HL-60/S4 treated with retinoic acid at 250 ng/mL for 4 days and 3 days (cell line): ENCODE data around the gene SP3.
"Not testable (repeated sequence)": the region's sequence is repeated elsewhere in the genome, so short reads cannot be mapped to it uniquely, and the experiment has no call there.

Source experiments
- in situ Hi-C: fragments of 300-500 bp; cut with MboI; formaldehyde crosslinking; loops from 2 replicates; pipeline ENCODE4 v1.7.0; 2022; ENCODE audit warnings: low sequenced_read_pairs

The SP3 gene

DNA sequence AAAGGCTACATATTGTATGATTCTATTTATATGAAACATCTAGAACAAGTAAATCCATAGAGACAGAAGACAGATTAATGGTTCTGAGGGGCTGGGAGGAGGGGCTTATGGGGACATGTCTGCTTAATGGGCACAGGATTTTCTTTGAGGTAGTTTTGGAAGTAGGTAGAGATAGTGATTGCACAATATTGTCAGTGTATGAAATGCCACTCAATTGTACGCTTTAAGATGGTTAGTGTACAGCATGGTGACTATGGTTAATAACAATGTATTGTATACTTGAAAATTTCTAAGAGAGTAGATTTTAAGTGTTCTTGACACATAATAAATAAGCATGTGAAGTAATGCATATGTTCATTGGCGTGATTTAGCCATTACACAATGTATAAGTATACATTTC, 68.4 kb downstream of the SP3 start:
- in situ Hi-C loops = no loop called here

DNA sequence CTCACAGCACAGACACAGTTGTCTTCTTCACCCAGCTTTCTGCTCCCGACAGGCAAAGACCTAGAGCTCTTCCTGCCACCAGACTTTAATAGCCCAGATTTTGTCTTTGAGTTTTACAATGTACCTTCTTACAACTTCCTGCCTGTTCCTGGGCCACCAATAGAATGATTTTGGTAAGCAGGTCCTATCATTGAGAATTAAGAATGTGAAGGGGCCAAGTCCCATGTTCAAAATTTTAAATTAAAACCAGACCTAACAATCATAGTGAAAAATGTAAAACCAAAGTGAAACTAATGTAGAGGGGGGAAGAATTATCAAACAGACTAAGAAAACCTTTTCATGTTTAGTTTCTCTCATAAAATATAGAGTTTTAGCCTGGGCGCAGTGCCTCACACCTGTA, 72.8 kb downstream of the SP3 start:
- in situ Hi-C loops = no loop called here

DNA sequence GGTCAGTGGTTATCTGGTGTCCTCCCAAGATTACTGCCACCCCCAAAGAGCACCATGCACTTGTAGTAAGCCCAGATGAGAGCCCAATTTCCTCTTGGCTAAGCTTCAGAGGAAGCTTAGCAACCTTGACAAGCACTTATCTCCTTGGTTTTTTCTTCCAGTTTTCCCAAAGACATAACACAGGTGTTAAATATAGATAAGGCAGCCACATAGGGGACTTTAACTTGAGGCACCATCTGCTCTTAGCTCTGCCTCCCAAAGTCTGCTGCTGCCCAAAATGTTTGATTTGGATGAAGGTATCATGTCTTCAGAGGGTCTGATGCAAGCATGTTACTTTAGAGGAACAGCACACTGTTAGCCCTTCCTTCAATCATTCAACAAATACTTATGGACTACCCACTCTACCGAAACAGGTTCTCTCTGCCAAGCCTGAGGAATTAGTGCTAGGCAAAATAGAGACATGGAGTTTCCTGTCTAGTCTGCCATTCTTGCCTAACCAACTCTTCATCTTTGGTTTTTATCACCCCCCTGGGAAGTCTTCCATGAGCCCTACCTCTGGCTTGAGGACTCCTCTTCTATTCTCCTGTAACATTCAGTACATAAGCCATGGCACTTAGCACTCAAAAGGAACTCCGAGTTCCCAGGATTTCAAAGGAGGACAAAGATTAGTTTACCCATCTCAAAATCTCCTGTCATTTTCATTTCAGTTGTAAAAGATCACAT, 73.7 kb downstream of the SP3 start:
- in situ Hi-C loops = no loop called here

DNA sequence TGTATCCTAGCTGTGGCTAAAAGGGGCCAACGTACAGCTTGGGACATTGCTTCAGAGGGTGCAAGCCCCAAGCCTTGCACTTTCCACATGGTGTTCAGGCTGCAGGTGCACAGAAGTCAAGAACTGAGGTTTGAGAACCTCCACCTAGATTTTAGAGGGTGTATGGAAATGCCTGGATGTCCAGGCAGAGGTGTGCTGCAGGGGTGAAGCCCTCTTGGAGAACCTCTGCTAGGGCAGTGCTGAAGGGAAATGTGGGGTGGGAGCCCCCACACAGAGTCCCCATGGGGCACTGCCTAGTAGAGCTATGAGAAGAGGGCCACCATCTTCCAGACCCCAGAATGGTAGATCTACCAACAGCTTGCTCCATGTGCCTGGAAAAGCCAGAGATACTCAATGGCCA, 75.7 kb downstream of the SP3 start:
- in situ Hi-C loops = not testable (repeated sequence)

DNA sequence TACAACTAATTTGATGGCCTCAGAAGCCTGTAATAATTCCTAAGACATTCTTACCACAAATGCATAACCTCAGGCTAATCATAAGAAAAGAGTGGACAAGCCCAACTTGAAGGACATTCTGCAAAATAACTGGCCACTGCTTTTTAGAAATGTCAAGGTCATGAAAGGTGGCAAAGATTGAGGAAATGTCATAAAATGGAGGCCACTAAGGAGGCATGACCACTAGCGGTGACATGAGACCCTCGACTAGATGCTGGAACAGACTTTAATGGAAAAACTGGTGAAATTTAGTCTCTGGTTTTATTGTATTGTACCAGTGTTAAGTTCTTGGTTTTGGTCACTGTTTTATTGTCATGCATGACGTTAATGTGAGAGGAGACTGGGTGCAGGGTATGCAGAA, 78.6 kb downstream of the SP3 start:
- in situ Hi-C loops = no loop called here

DNA sequence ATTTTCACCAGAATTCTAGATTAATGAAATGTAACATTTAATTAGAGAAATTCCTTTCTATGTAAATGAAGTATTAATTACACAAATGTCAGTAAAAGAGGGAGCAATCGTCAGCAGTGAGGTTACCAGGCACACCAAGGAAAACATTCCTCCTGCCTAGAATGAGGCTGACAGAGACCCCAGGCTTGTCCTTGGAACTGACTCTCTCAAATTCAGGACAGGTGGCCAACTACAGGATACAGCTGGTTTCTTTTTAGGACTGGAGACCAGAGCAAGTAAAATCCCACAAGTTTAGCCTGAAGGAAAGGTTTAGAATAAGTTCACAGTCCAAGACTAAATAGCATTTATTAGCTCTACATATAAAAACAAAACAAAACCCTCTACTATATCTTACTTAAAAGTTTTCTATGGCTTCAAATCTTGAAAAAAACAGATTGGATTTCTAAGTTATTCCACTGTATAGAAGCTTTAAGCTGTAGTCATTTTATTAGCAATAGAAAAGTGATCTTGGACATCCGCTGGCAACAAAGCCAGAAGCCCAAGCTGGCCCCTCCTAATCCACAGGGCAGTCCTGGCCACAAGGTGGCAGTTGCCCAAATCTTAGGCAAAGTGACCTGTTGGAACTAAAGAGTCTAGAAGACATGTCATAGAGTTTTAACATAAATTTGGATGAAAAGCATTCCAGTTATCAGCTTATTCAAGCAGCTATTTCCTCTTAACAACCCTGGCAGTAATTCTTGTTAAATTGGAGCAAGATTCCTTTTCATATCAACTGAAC, 81.0 kb downstream of the SP3 start:
- in situ Hi-C loops = no loop called here

DNA sequence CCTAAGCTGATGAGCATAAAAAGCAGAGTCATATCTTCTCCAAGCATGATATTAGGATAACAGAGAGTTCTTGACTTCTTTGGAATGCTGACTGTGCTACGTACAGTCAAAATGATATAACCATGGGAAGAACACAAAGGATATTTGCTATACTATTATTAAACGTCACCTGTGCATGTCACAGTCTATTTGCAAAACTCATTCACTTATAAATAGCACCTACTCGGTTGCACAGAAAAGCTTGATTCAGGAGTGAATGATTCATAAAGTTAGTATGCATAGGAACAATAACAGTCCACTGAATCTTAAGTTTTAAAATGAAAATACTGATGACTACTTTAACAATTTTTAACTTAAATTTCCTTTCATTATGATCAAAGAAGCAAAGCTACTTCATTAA, 83.3 kb downstream of the SP3 start:
- in situ Hi-C loops = no loop called here

DNA sequence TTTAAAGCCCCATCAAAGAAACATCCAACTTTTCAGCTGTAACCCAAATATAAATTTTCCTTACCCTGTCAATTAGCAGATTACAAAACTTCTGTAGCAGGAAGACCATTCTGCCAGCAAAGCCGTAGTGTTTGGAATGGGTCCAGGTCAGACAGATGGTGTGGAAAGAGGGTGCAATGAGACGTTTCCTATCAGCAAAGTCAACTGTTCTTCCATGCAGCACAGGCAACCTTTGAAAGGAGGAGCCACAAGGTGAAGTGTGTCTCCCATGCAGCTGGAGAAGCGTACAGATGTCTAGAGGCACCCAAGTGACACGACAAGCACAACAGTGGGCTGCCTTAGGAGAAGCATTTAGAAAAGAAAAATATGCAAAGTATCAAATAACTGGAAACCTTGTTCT, 83.7 kb downstream of the SP3 start:
- in situ Hi-C loops = no loop called here

DNA sequence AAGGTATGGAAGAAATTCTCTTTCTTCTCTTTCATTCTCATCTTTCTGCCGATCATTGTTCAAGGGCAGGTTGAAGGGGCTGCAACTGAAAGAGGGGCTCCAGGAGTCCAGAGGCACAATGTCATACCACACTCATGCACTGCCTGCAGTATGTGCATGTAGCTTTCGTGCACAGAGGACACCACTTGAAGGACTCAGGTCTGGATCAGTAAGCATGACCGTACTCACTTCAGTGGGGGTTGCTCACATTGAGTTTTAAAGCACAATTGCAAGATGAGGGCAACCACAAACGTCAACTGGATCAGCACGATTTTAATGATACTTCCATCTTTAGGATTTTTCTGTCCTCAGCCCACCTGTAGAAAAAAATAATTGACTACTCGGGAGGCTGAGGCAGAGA, 84.6 kb downstream of the SP3 start:
- in situ Hi-C loops = no loop called here

DNA sequence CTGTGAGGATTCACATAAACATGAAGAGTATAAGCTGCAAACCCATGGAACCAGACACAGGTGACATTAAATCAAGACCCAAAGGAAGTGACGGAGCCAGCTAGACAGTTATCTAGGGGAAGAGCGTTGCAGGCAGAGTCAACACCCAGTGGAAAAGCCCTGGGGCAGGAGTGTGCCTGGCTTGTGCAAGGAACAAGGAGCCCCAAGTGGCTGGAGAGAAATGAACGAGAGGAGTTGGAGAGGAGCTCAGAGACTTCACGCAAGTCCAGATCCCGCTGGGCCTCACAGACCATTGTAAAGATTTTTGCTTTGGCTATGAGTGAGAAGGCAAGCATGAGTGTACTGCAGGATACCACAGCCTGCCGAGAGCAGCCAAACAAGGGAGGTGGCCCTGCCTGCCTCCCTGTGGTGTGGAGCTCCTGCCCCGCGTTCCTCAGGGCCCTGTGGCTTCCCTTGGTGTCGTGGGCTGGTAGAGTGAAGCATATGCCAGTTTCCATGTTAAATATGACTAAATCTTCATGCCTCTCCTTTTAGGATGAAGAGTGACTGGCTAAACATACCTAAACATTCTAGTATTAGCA, 88.2 kb downstream of the SP3 start:
- in situ Hi-C loops = no loop called here

DNA sequence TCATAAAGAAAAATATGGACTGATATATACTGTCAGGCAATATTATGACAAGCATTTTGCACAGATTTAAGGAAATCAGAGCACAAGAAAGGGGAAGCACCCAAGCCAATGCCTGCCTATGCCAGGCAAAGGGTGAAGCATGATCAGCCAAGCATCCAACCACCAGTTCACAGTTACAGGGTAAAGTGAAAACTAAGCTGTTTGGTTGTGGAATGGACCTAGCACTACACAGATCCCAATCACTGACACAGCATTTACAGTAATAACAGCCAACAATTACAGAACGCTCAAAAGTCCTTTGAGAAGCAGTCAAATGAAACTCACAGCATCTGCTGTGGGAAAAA, 90.3 kb downstream of the SP3 start:
- in situ Hi-C loops = no loop called here

DNA sequence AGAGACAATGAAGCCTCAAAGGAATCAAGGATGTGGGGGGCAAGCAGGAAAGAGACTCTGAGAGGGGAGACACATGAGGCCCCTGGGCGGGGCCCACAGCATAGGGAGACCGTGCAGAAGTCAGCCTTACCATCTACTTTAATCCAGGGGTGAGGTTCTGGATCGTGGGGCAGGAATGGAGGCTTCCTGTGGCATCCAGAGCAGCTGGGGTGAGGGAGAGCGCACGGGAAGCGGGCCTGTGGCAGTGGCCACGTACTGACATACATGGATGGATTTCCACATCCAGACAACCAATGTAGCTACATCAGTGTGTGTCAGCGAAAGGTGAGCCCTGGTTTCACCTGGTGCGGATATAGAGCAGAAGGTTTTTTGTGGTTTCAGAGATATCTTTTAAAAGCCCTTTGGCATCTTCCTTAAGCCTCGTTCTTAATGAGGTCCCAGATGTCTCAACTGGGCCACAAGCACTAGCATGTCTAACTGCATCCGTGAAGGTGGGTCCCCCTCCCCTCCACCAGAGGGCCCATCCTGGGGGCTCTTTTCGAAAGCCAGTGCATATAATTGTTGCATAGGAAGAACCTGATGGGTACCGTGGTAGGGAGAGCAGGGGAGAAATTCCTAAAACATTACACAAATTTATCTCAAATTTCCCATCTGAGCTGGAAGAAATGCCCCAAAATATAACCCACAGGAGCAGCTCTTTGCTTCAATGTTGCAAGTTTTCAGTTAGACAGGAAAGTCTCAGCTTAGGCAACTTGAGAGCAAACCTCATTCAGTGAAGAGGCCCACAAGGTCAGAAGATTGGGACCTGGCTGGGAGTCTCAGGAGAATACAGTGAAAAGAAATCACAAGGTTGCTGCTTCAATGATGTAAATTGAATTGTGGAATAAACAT, 90.9 kb downstream of the SP3 start:
- in situ Hi-C loops = no loop called here

DNA sequence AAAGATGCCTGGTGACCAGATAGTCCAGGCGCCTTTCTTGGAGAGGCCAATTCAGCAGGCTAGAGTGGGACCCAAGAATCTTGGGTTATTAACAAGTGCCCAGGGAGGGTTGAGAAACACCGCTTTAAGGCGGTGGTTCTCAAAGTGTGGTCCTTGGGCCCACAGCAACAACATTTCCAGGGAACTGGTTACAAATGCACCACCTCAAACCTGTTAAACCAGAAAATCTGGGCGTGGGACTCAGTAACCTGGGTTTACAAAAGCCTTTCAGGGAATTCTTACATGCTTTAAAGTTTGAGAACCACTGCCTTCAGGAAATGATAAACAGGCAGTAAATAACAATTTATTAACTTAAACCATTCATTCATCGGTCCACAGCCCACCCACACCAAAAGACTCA, 92.5 kb downstream of the SP3 start:
- in situ Hi-C loops = no loop called here

DNA sequence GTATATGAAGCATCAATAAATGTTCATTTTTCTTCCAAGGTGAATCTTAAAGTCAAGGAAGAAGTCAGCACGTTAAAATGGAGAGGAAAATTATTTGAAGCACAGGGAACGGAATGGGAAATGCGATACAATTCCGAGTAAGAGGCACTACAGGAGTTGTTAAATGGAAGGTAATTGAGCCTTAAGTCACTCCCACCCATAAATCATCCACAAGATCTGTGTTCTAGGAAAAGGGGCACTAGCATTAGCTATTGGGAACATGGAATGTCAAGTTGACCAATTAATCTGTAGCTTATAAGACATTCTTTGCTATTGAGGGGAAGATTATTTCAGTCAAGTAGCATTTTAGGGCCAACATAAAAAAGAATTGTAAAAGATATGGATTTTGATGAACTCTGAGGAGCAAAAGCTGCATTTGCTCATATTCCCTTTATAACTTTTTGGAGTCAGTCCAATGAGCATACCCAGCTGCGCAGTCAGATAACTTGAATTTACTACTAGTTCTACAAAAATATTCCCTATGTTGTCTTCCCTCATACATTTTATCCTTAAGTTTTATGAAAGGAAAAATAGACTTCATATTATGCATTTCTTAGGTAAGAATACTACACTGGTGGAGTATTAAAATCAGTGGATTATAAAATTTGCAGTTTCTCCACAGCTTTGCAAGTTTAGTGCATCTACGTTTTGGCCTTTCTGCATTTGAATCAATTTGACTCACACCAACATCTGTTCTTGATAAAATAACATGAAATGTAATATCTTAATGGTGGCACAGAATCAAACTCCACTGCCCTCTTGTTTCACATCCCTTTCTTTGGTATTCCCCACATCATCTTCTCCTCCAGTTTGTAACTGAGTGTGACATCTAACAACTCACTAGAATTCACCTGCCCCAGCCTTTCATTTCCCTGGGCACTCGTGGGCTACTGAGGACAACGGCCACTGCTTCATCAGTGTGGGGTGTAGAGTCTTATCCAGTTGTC, 95.6 kb downstream of the SP3 start:
- in situ Hi-C loops = no loop called here

DNA sequence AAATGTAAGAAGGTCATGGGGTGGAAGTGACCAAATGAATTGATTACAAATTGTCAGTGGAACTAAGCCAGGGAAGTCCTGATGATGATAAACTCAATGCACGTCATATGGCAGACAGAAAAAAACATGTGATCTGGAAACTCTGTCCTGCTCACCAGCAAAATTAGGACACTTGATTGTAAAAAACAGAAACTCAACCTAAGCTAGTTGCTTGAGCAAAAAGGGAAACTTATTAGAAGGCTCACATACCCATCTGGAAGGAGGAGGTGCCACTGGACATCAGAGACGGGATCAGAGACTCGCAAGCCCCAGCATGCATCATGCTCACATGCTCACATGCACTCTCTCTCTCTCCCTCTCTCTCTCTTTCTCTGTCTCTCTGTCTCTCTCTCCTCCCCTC, 96.8 kb downstream of the SP3 start:
- in situ Hi-C loops = no loop called here

DNA sequence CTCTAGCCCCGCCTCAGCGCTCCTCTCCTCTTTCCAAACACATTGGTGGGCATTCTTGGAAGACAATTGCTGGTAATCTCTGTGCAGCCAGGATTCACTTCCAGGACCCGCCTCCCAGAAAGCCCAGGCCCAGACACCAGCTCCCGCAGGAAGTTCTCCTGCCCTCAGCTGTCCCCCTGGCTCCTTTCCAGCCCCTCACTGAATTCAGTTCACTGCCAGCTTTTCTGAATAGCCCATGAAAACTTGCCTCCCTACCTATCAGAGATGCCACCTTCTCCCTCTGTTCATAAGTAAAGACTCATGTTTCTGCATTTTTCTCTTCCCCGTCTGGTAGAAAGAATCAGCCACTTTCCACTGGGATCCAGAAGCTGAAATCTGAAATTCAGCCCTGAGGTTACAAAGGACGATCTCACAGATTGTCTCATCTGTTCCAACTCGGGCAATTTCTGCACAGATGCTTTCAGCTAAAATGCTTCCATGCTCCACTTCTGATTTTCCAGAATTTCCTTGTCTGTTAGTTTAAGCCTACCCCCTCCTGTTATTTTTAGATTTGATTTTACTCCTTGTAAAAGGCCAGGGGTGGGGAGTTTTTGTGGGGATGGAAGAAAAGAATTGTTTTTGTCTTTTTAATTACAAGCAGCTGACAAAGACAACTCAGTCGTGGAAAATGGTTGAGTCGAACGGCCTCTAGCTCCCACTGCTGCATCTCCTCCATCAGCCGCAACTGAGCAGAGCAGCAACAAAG, 98.1 kb downstream of the SP3 start:
- in situ Hi-C loops = no loop called here

DNA sequence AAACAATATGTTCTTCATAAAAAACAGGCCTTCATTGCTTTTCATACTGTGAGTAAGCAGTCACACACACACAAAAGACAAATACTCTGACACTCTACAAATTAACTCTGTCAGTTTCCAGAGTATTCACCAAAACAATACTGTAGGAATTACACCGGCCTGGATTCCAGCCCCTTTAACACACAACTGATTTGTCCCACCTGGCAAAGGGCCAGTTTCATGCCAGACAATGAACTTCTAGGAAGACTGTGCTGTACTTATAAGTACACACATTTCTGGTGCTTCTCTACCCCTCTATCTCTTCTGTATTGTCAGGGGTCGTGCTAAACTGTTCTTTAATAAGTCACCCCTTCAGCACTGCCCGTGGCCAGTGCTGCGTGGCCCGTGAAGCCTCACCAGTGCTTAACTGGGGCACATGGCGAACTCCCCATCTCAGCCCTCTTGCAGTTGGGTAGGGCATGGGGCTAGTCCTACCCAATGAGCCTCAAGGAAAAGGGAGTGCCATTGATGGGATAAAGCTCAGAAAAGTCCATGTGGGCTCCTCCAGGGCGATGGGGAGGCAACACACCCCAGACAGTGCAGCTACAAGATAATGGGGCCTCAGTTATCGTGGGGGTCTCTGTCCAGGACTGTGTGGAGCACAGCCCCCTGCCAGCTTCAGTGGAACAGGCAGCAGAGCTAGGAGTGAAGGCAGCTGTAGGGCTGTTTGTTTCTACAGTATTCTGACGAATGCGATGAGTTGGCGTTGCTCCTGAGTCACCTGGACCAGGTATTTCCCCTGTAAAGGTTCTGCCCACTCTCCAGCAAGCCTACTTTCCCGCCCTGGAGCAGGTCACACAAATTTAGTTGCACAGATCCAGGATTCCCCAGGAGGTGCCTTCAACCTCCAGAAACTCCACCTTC, 99.0 kb downstream of the SP3 start:
- in situ Hi-C loops = no loop called here

DNA sequence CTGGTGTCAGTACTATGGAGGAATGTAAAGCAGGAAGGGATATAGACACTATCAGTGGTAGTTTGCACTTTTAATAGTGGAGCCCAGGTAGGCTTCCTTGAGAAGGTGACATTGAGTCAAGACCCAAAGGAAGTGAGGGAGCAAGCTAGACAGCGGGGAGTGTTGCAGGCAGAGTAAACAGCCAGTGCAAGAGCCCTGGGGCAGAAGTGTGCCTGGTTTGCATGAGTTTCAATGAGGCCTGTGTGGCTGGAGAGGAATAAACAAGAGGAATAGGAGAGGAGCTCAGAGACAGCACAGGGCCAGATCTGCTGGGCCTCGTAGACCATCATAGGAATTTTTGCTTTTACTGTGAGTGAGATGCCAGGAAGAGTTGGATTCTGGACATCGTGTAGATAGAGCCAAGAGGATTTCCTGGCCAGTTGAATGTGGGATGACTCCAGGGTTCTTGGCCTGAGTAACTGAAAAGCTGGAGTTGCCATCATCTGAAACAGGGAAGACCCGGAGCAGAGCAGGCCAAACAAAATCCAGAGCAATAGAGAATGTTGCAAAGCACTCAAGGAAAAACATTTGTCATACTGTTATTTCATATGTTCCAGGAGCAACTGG, 102.5 kb downstream of the SP3 start:
- in situ Hi-C loops = no loop called here
